ENCODE results near the gene SORCS1. TPM values are rescaled to one million over a fixed set of nuclear protein-coding genes. Genes with fewer than 3 reads are reported as not detected.

Gene SORCS1
- polyA plus RNA-seq, 1 donor (not counting 4 experiments of a cell fraction or from before 2014, with no cell fraction given) = not detected

DNA sequence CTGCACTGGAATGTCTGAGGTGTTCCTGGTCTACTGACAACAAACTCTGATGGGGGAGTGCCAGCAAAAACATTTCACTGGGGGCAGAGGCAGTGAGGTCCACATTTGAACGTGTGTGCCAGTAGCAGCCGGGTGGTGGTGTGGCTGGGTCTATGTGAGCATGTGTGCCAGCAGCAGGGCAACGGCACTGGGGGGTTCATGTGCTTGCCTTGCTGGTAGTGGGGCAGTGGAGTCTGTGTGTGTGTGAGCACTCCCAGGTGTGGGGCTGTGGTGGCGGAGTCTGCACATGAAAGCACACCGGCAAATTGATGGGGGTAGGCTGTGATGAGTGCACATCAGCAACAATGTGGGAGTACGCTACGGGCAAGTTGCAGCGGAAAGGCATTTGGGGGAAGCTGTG, 49.4 kb upstream of the SORCS1 start:
- no peak overlapping the region for H3K27ac ChIP-seq (ENCODE audit: control insufficient read depth, insufficient read depth, low read length)
- TF ChIP-seq, protein P1, sequence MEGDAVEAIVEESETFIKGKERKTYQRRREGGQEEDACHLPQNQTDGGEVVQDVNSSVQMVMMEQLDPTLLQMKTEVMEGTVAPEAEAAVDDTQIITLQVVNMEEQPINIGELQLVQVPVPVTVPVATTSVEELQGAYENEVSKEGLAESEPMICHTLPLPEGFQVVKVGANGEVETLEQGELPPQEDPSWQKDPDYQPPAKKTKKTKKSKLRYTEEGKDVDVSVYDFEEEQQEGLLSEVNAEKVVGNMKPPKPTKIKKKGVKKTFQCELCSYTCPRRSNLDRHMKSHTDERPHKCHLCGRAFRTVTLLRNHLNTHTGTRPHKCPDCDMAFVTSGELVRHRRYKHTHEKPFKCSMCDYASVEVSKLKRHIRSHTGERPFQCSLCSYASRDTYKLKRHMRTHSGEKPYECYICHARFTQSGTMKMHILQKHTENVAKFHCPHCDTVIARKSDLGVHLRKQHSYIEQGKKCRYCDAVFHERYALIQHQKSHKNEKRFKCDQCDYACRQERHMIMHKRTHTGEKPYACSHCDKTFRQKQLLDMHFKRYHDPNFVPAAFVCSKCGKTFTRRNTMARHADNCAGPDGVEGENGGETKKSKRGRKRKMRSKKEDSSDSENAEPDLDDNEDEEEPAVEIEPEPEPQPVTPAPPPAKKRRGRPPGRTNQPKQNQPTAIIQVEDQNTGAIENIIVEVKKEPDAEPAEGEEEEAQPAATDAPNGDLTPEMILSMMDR (optimal IDR thresholded peaks at IDR 0.05 in 1 of 3, IDR thresholded peaks at IDR 0.05 in 1 of 3, conservative IDR thresholded peaks at IDR 0.05 in 1 of 3; ENCODE audit: extremely low read depth in 1 of 3, insufficient read depth in 2 of 3, low read length in 3 of 3) = no peak
- TF ChIP-seq EZH2 (IDR thresholded peaks at IDR 0.05; ENCODE audit: low read length) = no peak
- no peaks in the 10 kb centered on the region for H3K9me3 ChIP-seq (ENCODE audit: control insufficient read depth, low read depth, low read length)
- dilution Hi-C loops (cut with MboI; ENCODE audit: extremely low pct_ligation_motif_present, low sequenced_read_pairs) = no loop called here
- no peaks in the 10 kb centered on the region for H3K27me3 ChIP-seq (ENCODE audit: control insufficient read depth, extremely low read depth, insufficient read depth, low read length)
- no peak overlapping the region for H3K4me3 ChIP-seq (ENCODE audit: control insufficient read depth in 2 of 3, extremely low read depth in 1 of 3, insufficient read depth in 2 of 3, low read depth in 1 of 3, low read length in 3 of 3)
- H4K20me1 ChIP-seq (ENCODE audit: control insufficient read depth, extremely low read depth, insufficient read depth, low read length) = no peaks in the 10 kb centered on the region
- no peaks in the 10 kb centered on the region for H3K9me1 ChIP-seq (ENCODE audit: control insufficient read depth, extremely low read depth, insufficient read depth, low read length)
- DNase-seq (ENCODE audit: low read depth, low spot score) = no peak
- no peak overlapping the region for H3K9ac ChIP-seq (ENCODE audit: control insufficient read depth, extremely low read depth, insufficient read depth, low read length)
- no peaks in the 10 kb centered on the region for H3K4me1 ChIP-seq (ENCODE audit: control insufficient read depth, extremely low read depth, insufficient read depth, low read length)
- H3K36me3 ChIP-seq (ENCODE audit: control insufficient read depth in 2 of 2, extremely low read depth in 1 of 2, insufficient read depth in 2 of 2, low read length in 2 of 2) = no peaks in the 10 kb centered on the region
- H2AFZ ChIP-seq (ENCODE audit: control insufficient read depth, low read length) = no peak overlapping the region
- H3K4me2 ChIP-seq (ENCODE audit: control insufficient read depth, extremely low read depth, insufficient read depth, low read depth, low read length) = no peak overlapping the region
- H3K79me2 ChIP-seq (ENCODE audit: control insufficient read depth, insufficient read depth, low read length) = no peaks in the 10 kb centered on the region
- FAIRE-seq = no peak

- Histone ChIP-seq H3K9me3 (ENCODE audit: control insufficient read depth, low read depth, low read length) (peaks cover 2% of the 10 kb centered on the region), H3K4me1 (ENCODE audit: control insufficient read depth, extremely low read depth, insufficient read depth, low read length) (no peaks in the 10 kb centered on the region), H3K27ac (ENCODE audit: control insufficient read depth, insufficient read depth, low read length) (no peak overlapping the region), H4K20me1 (ENCODE audit: control insufficient read depth, extremely low read depth, insufficient read depth, low read length) (no peaks in the 10 kb centered on the region), H3K4me3 (ENCODE audit: control insufficient read depth in 2 of 3, extremely low read depth in 1 of 3, insufficient read depth in 2 of 3, low read depth in 1 of 3, low read length in 3 of 3) (no peak overlapping the region), H3K4me2 (ENCODE audit: control insufficient read depth, extremely low read depth, insufficient read depth, low read depth, low read length) (no peak overlapping the region), H3K27me3 (ENCODE audit: control insufficient read depth, extremely low read depth, insufficient read depth, low read length) (no peaks in the 10 kb centered on the region), H2AFZ (ENCODE audit: control insufficient read depth, low read length) (no peak overlapping the region), H3K9ac (ENCODE audit: control insufficient read depth, extremely low read depth, insufficient read depth, low read length) (no peak overlapping the region), H3K9me1 (ENCODE audit: control insufficient read depth, extremely low read depth, insufficient read depth, low read length) (no peaks in the 10 kb centered on the region), H3K79me2 (ENCODE audit: control insufficient read depth, insufficient read depth, low read length) (no peaks in the 10 kb centered on the region), H3K36me3 (ENCODE audit: control insufficient read depth in 2 of 2, extremely low read depth in 1 of 2, insufficient read depth in 2 of 2, low read length in 2 of 2) (no peaks in the 10 kb centered on the region)
- TF ChIP-seq, protein P1 (optimal IDR thresholded peaks at IDR 0.05 in 1 of 3, IDR thresholded peaks at IDR 0.05 in 1 of 3, conservative IDR thresholded peaks at IDR 0.05 in 1 of 3; ENCODE audit: extremely low read depth in 1 of 3, insufficient read depth in 2 of 3, low read length in 3 of 3) = no peak
- no peak for FAIRE-seq
- DNase-seq (ENCODE audit: low read depth, low spot score) = no peak
- dilution Hi-C loops (cut with MboI; ENCODE audit: extremely low pct_ligation_motif_present, low sequenced_read_pairs) = no loop called here
These were observed 42.3 kb upstream of the SORCS1 start for GRCh38 chr10:107206833-107207232.

Measured in keratinocyte (primary cell).